ENCODE data around the gene RBBP8NL.

The RBBP8NL gene

DNA sequence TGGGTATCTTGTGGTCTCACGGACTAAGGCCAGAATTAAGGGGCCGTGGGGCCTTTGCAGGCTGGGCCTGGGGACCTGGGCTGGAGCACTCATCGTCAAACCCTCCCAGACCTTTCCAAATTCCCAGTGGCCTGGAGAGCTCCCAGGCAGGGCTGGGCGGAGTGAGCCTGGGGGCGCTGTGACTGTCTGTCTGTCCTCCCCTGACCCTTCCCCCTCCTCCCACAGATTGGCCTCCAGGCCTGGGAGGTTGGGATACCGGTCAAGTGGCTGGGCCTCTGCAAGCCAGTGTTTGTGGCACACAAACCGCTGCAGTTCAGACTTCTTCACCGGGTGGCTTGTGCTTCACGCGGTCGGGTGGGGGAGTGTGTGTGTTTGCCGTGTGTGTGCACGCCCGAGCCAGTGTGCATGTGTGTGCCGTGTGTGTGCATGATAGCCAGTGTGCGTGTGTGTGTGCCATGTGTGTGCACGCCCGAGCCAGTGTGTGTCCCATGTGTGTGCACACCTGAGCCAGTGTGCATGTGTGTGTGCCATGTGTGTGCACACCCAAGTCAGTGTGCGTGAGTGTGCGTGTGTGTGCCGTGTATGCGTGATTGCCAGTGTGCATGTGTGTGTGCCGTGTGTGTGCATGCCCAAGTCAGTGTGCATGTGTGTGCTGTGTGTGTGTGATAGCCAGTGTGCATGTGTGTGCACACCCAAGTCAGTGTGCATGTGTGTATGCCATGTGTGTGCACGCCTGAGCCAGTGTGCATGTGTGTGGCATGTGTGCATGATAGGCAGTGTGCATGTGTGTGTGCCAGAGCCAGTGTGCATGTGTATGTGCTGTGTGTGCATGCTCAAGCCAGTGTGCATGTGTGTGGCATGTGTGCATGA lies 6.3 kb downstream of the RBBP8NL start:
- no peak for DNase-seq (ENCODE audit: low read depth in 2 of 2)

DNA sequence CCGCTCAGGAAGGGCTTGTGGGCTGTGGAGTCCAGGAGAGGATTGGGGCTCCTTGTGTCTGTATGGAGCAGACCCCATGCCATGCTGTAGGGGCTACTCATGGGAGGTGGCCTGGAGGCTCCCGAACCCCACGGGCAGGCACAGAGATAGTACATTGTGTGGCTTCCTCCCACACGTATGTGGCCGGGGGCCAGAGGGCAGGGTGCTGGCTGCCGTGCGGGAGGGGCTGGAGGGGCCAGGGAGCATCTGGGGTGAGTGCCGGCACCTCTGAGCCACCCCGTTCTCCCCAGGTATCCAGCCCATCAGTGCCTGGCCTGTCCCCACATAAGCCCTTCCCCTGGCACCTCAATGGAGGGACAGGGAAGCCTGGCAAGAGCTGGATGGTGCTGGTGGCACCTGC lies 7.6 kb downstream of the RBBP8NL start:
- DNase-seq (ENCODE audit: low read depth in 2 of 2): no peak

DNA sequence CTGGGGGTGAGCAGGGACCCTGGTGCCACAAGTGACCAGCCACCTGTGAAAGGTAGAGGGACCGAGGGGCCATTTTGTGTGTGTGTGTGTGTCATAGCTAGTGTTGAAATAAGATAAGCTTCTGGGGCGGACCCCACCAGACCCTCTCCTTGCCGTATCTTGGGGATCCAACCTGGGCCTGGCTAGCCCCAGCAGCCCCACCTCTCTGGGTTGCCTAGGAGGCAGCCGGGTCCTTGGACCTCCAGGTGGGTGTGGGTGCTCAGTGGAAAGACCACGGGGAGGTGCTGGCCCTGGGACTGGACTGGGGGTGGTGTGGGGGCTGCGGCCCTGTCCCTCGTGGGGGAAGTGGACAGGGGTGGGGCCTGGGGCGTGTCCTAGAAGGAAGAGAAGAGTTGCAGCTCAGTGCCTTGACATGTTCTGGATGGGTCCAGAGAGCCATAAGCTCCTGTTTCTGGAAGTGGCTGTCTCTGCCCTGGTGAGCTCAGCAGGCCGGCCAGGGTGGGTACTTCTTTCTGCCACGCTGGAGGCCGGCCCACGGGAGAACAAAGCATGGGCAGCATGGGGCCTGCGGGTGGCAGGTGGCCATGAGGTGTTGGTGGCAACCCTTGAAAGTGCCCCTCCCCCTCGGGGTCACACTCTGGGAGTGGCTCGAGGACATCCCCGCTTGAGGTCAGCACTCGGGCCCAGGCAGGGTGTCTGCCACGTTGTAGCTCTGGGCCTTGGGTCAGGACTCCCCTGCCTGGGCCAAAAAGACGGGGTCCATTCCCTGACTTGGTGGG lies 8.4 kb downstream of the RBBP8NL start:
- DNase-seq (ENCODE audit: low read depth in 2 of 2): no peak

DNA sequence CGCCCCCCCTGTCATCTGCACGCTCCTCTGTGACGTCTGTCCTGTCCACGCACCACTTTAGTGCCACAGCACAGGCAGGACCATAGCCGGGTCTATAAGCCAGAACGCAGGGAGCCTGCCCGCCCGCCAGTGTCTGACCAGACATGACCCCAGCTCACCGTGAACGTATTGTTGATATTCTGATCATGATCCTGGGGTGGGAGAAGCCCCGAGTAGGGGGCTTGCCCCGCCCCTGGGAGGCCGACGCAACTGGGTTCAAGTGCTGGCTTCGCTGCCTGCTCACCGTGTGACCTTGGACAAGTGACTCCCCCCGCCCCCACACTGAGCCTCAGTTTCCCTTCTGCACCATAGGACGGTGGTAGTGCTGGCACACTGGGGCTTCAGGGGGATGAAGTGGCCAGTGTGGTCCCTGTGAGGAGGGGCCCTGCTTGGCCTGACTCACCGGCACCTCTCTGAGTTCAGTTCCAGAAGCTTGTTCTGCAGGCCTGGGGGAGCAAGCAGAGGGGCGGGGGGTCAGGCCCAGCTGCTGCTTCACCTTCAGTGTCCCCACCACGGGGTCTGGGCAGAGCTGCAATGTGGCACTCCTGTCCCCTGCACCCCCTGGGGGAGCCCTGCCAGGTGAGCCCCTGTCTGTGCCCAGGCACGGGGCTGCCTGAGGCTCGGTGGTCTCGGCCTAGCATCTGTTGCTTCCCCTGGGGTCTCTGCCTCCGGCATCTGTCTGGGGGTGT lies 9.2 kb downstream of the RBBP8NL start:
- DNase-seq (ENCODE audit: low read depth in 2 of 2): no peak

DNA sequence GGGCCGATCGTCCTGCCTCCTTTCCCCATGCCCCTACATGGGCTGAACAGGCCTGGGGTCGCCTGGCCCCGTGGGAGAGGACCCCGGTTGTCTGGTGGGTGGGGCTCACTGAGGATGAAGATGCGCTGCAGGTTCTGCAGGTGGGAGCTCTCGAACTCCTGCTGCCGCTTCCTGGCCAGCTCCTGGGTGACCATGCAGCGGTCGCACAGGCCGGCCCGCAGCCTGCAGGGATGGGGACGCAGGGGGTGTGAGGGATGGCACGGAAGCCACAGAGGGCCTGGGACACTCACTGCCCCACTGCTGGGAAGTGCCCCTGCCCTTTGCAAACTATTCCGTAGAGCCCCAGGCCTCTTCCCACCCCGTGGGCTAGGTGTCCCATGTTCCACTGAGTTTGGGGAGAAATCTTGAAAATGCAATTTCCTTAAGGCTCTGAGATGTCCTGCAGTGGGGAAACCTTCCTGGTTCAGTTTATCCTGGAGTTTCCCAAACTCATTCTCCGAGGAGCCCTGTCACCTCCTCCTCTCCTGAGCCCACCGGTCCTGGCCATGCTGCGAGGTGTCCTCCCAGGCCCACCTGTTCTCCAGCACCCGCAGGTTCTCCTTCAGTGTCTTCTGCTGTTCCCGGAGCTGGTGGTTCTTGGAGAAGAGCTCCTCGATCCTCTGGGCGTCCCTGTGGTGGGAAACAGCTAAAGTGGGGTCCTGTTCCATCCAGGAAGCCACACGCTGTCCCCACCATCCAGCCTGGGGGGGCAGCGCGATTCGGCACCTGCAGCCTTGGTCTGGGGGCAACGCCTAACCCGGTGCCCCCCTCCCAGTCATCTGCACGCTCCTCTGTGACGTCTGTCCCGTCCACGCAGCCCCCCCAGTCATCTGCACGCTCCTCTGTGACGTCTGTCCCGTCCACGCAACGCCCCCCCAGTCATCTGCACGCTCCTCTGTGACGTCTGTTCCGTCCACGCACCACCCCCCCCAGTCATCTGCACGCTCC lies 10.4 kb downstream of the RBBP8NL start:
- no peak for DNase-seq (ENCODE audit: low read depth in 2 of 2)

DNA sequence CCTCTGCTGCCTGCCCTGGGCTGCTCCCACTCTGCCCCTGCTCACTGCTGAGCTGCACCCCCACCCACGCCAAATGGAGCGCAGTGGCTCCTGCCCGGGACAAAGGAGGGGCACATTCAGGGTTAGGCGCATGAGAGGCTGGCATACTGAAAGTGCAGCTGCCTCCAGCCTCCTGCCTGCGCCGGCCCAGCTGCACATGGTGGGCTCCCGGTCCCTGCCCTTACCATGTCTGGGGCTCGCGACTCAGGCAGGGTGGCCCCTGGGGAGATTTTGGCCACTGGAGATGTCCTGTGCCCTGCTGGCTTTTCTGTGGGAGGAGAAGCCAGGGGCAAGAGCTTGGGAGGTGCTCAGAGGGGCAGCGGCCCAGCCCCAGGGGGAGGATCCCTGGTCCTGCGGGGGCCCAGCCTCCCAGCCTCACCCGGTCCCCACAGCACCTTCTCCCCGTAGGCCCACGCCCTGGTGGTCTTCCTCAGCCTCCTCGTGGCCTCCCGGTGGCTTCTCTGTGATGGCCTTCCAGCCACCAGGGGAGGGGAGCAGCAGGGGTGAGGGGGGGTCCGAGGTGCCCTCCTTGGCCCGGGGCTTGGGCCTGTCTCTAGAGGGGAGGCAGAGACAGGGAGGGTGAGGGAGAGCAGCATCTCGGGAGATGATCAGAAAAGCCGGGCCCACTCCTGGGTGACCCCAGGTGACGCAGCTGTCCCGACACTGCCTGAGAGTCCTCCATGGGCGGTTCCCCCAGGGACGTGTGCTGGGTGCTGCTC lies 11.8 kb downstream of the RBBP8NL start:
- no peak for DNase-seq (ENCODE audit: low read depth in 2 of 2)

DNA sequence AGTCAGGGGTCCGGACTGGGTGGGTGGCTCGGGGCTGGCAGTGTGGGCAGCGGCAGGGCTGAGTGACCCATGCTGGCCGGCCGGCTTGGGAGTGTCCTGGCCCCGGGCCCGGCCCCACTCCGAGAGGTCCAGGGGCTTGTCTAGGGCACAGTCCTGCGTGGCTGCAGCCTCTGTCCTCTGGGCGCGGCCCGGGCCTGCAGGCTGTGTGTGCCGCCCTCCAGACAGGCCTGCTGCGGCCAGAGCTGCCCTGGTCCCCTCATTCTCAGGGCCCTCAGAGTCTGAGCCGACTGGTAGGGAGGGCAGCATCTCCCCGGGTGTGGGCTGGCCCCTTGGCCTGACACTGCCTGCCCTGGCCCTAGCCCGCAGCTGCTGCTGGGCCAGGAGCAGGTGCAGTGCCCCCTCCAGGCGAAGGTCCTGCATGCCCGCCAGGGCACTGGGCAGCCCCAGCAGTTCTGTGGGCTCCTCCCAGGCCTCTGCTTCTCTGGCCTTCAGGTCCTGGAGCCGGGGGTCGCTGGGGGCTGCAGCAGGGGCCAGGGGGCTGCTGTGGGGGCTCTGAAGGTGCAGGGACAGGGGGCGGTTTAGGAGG lies 13.3 kb downstream of the RBBP8NL start:
- DNase-seq (ENCODE audit: low read depth in 2 of 2): no peak

DNA sequence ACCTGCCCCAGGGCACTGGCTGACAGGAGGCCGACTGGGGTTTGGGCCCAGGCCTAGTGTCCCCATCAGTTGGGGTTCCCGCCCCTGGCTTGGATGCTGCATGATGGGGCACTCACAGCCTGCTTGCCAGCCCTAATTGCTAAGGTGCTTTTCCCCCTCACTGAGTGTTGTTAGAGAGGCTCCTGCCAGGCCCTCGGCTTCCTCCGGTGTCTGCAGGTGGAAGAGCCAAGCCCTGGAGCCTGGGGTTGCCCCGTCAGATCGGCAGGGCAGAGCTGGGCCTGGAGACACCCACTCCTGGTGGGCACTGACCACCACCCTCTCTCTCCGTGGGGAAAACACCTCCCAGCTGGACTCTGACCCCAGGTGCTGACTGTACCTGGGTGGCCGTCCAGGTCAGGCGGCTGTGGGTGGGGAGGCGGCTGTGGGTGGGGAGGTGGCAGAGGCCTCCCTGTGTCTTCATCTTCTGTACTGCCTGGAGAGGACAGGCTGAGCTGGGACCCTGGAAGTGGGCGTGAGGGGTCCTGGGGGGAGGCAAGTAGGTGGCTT lies 14.2 kb downstream of the RBBP8NL start:
- DNase-seq (ENCODE audit: low read depth in 2 of 2): no peak

DNA sequence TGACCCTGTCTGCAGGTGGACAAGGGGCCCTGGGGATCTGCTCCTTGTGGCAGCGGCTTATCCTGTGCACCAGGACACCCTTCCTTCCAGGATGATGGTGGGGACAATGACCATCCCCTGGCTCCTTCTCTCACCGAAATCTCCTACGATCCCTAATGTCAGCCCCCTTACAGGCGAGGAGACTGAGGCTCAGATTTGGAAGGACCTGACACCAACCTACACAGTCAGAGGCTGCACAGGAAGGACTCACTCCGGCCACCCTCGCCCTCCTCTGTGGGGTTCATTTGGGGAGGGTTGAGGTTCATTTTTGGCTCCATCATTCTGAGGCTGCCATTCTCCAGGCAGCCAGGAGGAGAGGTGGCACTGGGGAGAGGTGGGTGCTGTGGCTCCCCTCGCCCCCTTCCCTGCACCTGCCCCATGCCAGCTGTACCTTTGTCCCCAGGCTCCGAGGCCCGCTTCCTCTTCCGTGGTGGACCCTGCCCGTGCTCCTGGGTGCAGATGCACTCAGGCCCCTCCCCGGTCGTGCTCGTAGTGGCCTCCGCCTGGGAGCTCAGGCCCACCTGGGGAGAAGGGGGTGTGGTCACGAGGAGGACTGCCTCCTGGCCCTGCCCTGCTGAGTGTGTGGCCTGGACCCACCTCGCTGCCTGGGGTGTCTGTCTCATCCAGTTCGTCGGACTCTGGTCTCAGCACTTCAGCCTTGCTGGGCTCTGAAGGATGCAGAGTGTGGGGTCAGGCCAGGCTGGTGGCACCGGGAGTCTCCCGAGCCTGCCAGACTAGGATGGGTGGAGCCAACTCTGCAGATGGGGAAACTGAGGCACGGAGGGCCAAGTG lies 14.9 kb downstream of the RBBP8NL start:
- DNase-seq (ENCODE audit: low read depth in 2 of 2): no peak

DNA sequence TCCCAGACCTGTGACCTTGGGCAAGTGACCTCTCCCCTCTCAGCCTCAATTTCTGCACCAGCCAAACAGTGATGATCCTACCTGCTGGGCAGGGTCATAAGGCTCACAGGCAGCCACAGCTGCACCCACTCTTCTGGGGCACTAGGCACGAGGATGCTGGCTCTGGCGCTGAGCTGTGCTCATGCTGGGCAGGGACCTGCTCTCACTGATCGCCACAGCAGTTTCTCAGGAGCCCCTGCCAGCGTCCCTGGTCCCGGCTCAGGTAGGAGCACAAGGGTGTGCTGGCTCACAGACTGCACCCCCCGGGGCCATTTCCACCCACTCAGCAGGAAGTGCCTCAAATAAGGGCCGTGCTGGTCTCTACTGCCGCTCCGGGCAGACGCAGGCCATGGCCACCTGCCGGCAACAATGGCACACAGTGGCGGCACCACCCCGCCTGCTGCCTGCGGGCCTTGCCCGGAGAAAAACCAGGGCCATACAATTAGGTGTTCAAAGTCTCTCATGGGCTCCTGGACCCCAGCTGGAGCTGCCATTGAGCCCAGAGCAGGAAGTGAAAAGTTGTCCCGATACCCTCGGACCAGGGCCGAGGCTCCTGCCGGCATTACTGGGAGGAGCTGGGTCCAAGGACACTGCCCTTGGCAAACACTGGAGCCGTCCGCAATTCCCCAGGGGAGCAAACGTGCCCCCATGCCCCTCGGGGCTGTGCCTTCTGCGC lies 15.7 kb downstream of the RBBP8NL start:
- DNase-seq (ENCODE audit: low read depth in 2 of 2): no peak

DNA sequence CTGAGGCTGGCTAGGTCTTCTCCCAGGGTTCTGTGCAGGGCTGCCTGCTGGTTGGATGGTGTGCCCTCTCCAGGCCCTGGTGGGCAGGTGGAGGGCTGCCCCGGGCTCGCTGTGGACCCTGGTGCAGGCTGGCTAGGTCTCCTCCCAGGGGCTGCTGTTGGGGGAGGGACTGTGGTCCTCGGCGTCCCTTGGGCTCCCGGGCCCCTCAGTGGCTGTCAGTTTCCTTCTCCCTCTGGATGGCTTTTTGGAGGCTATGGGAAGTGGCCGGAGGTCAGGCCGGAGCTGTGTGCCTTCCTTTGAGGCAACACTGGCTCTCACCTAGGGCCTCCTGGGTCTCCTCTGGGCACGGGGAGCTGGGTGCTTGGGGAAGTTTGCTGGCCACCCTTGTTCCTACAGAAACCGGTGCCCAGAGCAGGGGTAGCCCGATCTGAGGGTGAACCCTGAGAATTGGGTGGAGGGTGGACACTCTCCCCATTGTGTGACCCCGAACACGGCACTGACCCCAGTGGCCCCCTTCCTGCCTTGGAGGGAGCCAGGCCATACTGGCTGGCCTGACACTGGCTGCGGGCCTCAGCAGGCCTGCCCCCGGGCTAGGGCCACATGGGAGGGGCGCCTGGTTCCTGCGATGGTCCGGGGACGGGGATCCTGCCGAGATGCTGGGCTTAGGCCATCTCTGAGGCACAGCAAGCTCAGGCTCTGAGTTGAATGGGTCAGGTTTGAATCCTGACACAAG lies 16.4 kb downstream of the RBBP8NL start:
- DNase-seq (ENCODE audit: low read depth in 2 of 2): no peak

DNA sequence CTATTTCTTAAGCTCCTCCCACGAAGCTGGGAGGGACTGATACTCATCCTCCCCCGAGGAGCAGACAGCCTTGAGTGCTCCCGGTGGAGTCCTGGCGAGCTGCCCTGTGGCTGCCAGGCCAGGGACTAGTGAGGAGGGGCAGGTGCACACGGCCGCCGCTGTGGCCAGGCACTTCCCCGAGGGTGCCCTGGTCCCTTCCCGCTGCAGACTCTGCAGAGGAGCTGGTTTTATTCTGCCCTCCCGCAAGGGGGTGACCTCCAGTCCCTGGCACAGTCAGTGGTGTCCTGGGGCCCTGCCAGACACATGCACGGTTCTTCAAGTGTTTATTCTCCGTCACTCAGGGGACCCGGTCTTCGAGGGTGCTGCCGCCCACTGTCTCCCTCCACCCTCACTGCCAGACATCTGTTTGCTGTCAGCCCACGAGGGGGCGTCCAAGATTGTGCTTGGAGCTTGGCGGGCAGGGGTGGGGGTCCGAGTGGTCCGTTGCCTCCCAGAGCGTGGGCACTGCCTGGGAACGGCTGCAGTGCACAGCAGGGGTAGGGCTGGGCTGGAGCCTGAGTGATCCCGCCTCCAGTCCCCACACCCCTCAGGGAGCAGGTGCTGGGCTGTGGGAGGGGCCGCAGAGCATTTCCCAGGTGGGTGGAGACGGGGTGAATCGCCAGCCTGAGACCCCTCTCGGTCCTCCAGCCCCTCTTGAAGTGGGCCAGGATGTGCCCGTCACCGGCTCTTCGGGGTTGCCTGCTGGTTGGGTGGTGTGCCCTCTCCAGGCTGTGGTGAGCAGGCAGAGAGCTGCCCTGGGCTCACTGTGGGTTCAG lies 17.2 kb downstream of the RBBP8NL start:
- DNase-seq (ENCODE audit: low read depth in 2 of 2): no peak

DNA sequence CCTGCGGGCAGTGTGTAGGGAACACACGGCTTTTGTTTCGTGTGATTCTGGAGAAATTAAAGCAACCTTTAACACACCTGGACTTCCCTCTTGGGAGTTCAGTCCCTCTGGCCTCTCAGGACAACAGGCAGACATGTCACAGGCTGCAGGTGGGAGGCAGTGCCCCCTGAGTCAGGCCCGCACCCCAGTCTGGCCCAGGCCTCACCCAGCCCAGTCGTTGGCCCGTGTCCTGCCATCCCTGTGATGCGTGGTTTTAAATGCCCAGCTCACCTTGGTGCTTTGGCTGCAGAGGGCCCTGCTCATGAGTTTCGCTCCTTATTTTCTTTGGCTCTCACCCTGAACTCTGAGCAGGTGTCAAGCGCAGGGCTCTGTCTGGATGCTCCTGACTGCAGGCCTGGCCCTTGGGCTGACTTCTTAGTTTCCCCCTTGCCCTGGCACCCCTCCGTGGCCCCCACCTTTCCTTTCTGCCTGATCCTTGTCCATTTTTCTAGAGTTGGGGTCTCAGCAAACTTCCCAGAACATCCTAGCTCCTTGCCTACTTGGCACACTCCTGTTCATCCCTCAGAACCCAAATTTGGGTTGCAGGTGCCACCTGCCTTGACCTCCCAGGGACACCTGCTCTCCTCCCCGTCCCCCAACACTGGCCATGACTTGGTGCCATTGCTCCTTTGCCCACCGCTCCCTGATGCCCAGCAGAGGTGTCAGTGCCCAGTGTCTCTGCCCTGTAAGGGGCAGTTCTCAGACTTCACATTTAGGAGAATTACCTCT lies 18.1 kb downstream of the RBBP8NL start:
- DNase-seq (ENCODE audit: low read depth in 2 of 2): no peak

DNA sequence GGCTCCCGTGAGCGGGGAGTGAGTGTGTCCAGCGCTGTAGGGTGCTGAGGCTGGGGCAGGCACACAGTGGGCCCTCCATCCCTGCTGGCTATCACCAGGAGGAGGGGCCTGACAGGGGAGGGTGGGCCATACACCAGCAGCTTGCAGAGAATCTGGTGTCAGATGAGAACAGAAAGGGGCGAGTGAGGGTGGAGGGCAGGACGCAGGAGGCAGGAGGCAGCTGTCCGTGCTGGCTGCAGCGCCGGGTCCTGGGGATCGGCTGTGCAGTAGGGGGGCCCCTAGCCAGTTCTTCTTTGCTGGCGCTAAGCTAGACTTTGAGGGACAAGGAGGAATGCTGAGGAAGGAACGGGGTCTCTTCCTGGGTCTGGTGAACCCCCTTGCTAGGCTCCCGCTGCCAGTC lies 18.7 kb downstream of the RBBP8NL start:
- DNase-seq (ENCODE audit: low read depth in 2 of 2): no peak

DNA sequence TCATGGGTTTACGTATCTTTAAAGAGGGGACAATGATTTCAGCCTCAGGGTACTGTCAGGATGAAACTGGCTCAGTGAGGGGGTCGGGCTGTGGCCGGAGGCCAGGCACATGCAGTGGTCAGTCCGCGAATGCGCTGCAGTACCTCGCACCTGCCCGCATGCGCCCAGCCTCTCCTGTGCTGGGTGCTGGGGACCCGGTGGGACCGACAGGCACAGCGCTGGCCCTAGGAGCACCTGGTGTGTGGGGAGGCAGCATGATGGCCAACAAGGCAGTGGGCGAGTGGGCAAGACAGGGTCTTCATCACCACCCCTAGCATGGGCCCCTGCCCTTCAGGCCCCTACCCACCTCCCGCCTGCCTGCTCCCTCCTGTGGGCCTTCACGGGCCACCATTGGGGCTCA lies 19.3 kb downstream of the RBBP8NL start:
- no peak for DNase-seq (ENCODE audit: low read depth in 2 of 2)

Data from activated CD4-positive, alpha-beta T cell treated with anti-CD3 and anti-CD28 coated beads for 24 hours (primary cell).